HG02852 (cell line): ENCODE data around the gene RGS11.

ENCODE experiments used
- ATAC-seq: cut with Tn5 transposase; IDR thresholded peaks from one replicate; pipeline ENCODE4 v1.9.1; 2021; ENCODE audit warnings: mild to moderate bottlenecking, moderate library complexity; ENCODE audit not compliant: unreplicated experiment

The RGS11 gene

DNA sequence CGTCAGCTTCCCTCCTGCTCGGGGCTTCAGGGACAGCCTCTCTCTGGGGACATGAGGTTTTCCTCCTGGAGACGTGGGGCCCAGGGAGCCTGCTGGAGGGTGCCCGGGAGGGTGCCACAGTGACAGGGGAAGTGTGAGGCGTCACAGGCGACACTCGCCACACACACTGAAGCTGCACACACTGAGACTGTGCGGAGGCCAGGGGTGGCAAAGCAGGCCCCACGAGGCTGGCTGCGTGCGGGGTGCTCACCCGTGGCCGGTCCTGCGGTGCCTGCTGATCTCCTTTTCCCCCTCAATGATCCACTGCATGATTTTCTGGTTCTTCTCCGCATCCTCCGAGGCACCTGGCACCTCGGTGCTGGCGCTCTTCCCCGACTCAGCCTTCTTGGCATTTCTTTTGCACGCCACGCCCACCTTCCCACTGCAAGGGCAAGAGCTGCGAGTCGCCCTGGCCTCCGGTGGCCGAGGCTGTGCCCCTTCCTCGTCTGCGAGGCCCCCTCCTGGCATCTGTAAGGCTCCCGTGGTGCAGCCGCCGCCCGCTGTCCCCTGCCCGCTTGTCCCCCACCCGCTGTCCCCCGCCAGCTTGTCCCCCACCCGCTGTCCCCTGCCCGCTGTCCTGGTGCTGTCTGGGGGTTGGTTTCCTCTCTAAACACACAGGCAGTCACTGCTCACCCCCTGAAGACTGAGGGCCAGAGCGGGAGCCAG, 21.2 kb upstream of the RGS11 start:
- ATAC-seq, result no peak

DNA sequence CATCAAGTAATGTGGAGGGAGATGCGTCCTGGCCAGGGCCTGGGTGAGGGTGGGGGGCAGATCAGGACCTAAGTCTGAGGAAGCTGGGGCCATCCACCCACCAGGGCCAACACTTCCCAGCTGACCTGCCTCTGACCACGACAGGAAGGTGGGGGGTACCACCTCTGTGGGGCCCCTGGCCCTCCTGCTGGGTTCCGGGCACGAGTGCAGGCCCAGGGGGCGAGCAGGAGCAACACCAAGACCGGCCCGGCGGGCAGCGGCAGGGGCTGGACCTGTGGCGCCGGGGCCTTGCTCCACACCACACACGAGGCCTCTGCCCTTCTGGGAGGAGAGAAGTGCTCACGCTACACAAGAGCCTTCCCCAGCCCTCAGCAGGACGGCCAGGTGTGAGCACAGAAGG, 20.5 kb upstream of the RGS11 start:
- no peak for ATAC-seq

DNA sequence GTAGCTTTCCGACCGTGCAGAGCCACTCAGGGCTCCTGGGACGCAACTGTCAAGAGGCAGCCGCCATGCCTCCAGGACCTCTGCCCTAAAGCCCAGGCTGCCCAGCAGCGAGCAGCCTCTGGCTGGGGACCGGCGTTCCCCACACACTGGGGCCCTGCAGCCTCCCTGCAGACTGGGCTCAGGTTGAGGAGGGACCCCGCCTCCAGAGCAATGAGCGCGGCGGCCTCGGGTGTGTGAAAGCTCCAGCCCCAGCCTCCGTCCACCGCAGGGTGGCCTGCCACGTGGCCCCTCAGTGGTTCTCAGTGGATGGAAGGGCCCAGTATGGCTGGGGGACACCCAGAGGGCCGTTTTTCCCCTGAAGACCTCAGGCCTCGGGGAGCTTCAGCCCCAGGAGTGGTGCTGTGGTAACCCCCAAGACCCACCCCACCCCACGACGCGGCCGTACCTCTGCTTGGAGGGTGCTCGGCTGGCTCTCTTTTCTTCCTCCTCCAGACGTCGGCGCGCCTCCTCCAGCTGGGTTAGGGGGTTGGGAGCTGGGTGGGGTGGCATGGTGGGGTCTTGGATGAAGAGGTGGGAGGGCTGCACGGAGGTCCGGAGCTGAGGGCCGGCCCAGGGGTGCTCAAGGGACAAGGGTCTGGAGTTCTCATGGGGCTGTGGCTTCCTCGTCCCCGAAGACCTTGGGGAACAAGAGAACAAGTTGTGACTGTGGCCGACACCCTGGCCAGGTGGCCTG, 17.5 kb upstream of the RGS11 start:
- ATAC-seq, result no peak

DNA sequence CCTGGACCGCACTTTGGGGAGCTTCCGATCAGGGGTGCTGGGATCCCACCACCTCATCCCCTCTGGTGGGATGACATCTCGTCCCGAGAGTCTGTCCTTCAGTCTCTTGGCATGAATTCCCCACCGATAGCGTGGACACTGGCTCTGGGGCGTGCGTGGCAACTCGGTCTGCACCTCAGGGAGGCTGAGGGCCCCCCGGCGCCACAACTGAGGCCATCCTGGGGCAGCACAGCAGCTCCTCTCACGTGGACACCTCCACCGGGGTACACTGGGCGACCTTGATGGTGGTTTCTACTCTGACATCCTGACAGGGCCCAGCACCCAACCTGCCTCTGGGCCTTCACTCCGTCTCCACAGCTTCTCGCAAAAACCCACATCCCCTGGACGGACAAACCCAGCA, 15.8 kb upstream of the RGS11 start:
- no peak for ATAC-seq

DNA sequence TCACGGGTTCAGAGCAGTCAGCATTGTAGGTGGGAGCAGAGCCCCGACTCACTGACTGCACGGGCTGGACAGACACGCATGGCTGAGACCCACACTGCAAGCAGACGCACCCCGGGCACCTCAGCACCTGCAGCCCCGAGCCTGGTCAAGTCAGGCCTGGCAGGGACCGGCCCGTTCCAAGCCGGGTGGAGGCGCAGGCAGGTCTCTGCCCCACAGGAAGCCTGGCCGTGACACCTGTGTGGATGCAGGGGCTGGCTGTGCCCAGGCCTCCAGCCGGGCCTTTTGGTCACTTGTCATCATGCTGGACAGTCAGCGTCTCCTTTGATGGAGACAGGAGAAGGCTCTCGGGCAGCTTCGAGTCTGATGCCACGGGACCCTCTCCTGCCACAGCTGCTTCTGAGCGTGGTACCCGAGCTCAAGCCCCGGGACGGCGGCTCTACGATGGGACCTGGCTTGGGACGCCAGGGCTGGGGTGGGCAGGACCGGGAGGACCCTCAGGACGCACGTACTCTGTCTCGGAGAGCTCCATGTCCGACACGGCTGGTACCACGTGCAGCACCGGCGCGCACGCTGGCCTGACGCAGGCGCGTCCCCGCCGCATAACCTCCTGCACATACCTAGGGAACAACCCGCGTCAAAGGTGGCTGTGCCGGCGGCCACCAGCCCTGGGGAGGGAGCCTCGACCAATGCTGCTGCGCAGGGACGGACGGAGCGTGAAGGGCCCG, 15.1 kb upstream of the RGS11 start:
- ATAC-seq, result no peak

DNA sequence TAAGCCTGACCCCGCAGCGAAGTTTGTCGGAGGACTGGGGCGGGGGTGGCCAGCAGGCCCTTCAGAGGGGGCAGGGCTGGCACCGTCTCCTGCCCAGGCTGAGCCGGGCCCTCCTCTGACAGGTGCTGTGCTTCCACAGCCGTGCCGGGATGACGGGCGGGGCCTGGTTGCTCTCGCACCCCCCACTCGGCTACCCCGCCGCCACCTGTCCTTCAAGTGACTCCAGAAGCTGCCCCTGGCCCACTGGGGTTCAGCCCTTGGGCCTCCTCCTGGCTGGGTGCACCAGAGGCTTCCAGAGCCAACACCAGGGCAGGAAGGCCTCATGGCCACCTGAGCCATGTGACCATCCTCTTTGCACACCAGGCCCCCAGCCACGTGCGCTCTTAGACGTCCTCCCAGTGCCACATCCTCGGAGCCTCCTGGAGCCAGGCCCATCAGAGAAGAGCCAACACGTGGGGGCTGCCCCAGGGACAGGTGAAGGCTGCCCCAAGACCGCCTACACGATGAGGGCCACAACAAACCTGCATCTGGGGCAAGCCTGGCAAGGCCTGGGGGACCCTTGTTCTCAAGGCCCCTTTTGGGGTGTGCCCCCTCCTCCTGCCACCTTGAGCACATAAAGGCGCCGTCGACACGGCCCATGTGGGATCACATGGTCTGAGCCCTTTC, 14.4 kb upstream of the RGS11 start:
- ATAC-seq, result no peak

DNA sequence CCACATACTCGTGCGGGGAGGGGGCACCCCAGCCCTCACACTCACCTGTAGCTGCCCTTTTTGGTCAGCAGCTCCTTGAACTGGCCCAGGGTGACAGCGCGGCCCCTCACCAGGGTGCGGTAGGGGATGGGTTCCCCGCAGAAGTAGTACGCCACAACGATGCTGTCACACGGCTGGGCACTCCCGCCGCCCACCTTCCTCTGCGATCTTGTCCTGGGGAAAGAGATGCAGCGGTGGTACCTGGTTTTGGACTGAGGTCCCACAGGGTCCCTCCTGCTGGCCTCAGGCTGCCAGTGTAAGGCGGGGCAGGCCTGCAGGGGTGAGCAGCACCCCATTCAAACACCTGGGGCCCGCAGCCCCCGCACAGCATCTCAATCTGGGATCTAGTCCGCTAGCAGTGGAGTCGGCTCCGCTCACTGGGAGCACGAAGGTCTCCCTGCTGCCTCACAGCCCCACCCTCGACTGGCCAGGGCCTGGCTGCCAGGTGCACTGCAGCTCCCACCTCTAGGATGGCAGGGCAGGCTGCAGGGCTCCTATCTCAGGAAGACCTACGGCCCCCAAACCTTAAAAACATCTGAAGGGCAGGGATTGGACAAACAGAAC, 13.8 kb upstream of the RGS11 start:
- no peak for ATAC-seq

DNA sequence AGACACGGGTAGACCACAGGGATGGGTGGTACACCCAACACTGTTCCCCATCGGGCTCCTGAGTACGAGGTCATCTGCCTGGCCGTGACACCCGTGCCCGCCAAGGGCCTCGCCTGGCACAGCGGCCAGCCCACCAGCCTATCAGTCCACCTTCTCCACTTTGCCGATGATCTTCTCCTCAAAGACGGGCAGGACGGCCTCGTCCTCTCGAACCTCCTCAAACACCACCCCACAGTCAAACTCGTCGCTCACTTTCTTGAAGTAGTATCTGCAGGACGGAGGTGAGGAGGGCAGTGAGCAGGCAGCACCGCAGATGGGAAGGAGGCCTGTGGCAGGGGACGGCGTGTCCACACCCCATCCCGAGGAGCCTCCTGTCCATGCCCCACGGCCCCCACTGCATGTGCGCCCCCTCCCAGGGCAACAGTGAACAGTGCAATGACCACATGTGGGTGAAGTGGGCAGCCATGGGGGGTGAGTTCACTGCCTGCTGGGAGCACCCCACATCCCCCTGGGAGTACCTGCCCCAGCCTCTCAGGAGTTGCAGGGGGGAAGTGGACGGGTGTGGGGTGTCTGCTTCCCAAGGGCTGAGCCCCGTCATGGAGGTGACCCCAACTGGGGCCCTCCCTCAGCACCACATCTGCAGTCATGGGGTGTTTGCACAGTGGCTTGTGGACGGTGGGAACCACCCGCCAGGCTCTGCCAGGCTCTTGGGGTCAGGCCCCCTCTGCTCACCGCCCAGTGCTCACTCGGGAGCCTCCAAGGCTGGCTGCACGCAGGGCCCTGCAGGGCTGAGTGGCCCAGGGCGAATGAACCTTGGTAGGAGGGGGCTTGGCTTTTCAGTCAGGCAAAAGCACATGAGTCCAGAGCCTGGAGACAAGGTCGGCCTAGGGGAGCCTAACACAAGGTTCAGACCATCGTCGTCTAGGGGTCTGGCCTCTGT, 12.5 kb upstream of the RGS11 start:
- no peak for ATAC-seq

DNA sequence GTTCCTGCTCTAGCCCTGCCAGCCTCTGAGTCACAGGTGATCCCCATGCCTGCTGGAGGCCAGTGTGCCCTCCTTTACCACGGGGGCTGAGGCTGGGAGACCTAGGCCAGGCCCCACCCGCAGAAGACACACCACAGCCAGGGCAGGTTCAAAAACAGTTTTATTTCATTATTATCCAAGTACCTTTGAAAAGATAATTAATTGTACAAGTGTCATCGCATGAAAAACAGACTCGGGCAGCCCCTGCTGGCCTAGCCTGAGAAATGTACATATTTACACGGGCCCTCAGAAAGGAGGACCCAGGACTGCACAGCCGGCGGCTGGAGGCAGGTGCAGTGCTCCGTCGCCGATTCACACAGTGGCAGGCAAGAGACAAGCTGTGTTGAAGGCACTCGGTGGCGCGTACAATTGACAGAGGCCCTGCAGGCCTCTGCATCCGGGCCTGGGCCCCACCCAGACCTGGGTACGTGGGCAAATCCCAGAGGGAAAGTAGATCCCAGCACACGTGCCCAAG, 11.6 kb upstream of the RGS11 start:
- ATAC-seq, result no peak

DNA sequence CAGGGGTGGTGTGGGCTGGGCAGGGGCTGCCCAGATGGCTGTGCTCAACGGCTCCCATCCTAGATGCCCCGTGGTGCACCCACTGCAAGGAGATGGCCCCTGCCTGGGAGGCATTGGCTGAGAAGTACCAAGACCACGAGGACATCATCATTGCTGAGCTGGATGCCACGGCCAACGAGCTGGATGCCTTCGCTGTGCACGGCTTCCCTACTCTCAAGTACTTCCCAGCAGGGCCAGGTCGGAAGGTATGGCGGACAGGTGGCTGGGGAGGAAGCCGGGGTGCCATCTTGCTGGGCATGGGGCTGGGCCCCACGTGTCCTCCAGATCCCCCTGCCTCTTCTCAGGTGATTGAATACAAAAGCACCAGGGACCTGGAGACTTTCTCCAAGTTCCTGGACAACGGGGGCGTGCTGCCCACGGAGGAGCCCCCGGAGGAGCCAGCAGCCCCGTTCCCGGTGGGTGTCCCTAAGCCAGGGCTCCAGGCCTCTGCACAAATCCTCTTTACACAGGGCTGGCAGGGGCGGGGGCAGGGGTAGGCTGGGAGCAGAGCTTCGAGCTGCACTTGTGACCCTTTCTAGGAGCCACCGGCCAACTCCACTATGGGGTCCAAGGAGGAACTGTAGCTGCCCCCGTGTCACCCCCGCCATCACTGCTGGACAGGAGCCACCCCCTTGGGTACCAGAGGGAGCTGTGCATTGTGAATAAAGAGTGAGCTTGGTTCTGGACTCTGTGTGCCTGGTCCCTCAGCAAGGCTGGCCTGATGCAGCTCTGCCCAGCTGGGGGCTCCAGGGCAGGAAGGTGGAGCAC, 10.9 kb upstream of the RGS11 start:
- ATAC-seq, result no peak

DNA sequence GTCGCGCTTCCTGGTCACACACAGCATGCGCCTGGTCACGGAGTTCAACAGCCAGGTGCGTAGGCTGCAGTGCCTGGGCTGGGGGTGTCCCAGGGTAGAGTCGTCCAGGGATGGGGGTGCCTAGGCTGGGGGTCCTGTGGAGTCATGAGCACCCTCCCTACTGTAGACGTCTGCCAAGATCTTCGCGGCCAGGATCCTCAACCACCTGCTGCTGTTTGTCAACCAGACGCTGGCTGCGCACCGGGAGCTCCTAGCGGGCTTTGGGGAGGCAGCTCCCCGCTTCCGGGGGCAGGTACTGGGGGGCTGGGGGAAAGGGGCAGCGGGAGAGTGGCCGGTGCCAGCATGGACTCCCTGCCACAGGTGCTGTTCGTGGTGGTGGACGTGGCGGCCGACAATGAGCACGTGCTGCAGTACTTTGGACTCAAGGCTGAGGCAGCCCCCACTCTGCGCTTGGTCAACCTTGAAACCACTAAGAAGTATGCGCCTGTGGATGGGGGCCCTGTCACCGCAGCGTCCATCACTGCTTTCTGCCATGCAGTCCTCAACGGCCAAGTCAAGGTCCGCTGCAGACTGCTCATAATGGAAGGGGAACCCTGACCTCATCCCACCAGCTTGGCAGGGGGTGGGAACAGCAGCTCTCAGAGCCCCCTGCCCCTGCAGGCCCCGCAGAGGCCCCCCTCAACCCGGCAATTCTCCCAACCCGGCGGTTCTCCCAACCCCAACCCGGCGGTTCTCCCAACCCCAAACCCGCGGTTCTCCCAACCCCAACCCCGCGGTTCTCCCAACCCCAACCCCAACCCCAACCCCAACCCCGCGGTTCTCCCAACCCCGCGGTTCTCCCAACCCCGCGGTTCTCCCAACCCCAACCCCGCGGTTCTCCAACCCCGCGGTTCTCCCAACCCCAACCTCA, 9.7 kb upstream of the RGS11 start:
- ATAC-seq, result no peak

DNA sequence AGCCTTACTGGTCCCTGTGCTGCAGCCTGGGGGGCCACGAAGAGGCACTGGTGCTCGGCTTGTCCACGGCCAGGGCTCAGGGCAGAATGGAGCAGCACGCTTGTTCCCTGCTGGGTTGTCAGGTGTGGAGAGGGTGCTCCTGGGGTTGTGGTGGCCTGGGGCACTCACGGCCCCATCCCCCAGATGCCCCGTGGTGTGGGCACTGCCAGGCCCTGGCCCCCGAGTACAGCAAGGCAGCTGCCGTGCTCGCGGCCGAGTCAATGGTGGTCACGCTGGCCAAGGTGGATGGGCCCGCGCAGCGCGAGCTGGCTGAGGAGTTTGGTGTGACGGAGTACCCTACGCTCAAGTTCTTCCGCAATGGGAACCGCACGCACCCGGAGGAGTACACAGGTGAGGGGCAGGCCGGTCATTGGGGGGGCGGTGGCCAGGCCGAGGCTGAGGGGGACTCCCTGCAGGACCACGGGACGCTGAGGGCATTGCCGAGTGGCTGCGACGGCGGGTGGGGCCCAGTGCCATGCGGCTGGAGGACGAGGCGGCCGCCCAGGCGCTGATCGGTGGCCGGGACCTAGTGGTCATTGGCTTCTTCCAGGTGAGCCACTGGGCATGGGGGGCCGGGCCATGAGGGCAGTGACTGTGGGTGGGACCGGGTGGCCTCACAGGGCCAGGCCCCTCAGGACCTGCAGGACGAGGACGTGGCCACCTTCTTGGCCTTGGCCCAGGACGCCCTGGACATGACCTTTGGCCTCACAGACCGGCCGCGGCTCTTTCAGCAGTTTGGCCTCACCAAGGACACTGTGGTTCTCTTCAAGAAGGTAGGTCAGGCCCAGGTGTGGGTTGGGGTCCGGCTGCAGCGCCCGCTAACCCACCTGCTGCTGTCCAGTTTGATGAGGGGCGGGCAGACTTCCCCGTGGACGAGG, 8.7 kb upstream of the RGS11 start:
- ATAC-seq, result no peak

DNA sequence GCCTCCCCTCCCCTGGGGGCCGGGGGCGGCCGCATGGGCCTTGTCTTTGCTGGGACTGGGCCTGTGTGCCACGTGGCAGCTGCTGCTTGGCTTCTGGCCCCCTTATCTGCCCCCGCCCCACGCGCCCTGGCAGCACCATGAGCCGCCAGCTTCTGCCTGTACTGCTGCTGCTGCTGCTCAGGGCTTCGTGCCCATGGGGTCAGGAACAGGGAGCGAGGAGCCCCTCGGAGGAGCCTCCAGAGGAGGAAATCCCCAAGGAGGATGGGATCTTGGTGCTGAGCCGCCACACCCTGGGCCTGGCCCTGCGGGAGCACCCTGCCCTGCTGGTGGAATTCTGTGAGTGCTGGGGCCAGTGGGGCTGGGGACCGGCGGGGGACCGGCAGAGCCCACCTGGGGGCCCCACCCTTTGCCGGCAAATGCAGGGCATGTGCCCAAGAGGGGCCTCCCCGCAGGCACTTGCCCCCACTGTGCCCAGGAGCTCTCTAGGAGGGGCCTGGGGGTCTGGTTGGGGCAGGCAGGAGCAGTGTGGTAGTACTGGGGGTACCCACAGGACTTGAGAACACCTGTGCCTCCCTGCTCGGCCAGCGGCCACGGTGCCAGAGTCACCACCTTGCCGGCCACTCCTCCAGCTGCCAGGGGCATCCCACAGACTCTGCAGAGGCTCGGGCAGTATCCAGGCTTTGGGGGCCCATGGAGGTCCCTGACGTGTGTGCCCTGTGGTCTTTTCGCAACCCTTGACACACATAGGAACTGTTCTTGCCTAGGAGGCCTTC, 7.5 kb upstream of the RGS11 start, which contains the start of gene PDIA2:
TSS of gene PDIA2 (plus strand) at position 132 of the 773 bp plus-strand sequence. CDS start at position 138, 6 bp downstream.
- no peak for ATAC-seq

DNA sequence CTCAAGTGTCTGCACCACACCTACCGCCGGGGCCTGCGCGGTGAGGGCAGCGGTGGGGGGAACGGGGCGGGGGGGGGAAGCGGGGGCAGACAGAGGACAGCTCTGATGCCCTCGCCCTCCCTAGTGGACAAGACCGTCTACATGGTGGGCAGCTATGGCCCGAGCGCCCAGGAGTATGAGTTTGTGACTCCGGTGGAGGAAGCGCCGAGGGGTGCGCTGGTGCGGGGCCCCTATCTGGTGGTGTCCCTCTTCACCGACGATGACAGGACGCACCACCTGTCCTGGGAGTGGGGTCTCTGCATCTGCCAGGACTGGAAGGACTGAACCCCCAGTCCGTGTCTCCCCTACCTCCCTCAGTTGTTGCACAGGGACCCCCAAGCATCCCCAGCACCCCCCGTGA, 6.7 kb upstream of the RGS11 start:
- ATAC-seq, result no peak

DNA sequence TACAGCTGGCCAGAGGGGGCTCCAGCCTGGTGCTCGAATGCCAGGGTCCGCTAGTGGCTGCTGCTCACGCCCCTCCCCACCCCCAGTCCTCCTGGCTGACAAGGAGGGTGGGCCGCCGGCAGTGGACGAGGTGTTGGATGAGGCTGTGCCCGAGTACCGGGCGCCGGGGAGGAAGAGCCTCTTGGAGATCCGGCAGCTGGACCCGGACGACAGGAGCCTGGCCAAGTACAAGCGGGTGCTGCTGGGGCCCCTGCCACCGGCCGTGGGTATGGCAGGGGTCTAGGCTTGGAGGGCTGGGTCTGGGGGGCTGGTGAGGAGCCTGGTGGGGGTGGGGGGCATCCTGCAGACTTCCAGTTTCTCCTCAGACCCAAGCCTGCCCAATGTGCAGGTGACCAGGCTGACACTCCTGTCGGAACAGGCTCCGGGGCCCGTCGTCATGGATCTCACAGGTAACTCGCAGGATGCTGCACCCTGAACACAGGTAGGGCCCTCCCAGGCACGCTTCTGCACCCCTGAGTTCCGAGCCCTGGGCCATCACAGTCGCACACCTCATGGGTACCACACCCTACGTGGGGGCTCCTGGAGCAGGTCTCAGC, 6.0 kb upstream of the RGS11 start:
- no peak for ATAC-seq
